Stomach (tissue), 9 donors: ENCODE results near the gene TOX3. TPM values are rescaled to one million over a fixed set of nuclear protein-coding genes. Genes with fewer than 3 reads are reported as not detected.

Source experiments
- DNase-seq, 2 donors: peaks; one replicate each; pipeline versions ENCODE4 v3.0.0 to v3.0.0-alpha.2; 2013 to 2019
- H3K27ac ChIP-seq, 5 donors: fragments of 200-600 bp in 4 of 5; sonication (generic) in 4 of 5; one replicate each; pipeline ENCODE4 v1.5.1; 2013 to 2019; ENCODE audit warnings: mild to moderate bottlenecking in 1 of 5, moderate library complexity in 1 of 5
- H3K27me3 ChIP-seq, 3 donors: fragments of 200-600 bp; sonication (generic); one replicate each; pipeline ENCODE4 v1.5.1; 2017 to 2019; ENCODE audit warnings: mixed run types in 1 of 3
- H3K36me3 ChIP-seq, 4 donors: fragments of 200-600 bp; sonication (generic); 1 replicate in 3 of 4; 2 replicates in 1 of 4; pipeline ENCODE4 v1.5.1; 2016 to 2019
- H3K4me1 ChIP-seq, 4 donors: fragments of 200-600 bp; sonication (generic); one replicate each; pipeline ENCODE4 v1.5.1; 2016 to 2019
- H3K4me3 ChIP-seq, 4 donors: fragments of 200-600 bp; sonication (generic) in 3 of 4; one replicate each; pipeline ENCODE4 v1.5.1; 2016 to 2019; ENCODE audit warnings: mild to moderate bottlenecking in 1 of 4
- H3K9me3 ChIP-seq, 4 donors: fragments of 200-600 bp; sonication (generic); one replicate each; pipeline ENCODE4 v1.5.1; 2016 to 2019
- CTCF ChIP-seq, 7 experiments: fragments of 450-650 bp in 4 of 7; fragments of 200-600 bp in 3 of 7; sonication (generic) in 3 of 7; IDR thresholded peaks; one replicate each; pipeline ENCODE4 v1.5.1; 2016 to 2019; ENCODE audit warnings: antibody characterized with exemption in 7 of 7, control low read depth in 2 of 7, mild to moderate bottlenecking in 1 of 7
- EP300 ChIP-seq: sonication (generic); formaldehyde crosslinking; IDR thresholded peaks from one replicate; pipeline ENCODE4 v1.6.1; 2017; ENCODE audit warnings: antibody characterized with exemption
- POLR2A ChIP-seq, 4 donors: fragments of 450-650 bp; IDR thresholded peaks; one replicate each; pipeline ENCODE4 v1.6.1; 2016; ENCODE audit warnings: antibody characterized with exemption in 4 of 4, control low read depth in 2 of 4, mild to moderate bottlenecking in 1 of 4, moderate library complexity in 1 of 4
- POLR2AphosphoS5 ChIP-seq, 3 donors: sonication (generic); formaldehyde crosslinking; IDR thresholded peaks; one replicate each; pipeline ENCODE4 v1.6.1; 2016; ENCODE audit warnings: antibody characterized with exemption in 3 of 3
- WGBS, 5 donors: extraction: QIAGEN DNeasy Blood & Tissue Kit in 3 of 5; methylation state at CpG; one replicate each; pipeline versions ENCODE4 v1.1.5 to v1.1.7; 2013 to 2018; 5-methylcytosine and 5-hydroxymethylcytosine counted together
- intact Hi-C: fragments of 100-400 bp; cut with DNase I; formaldehyde crosslinking; loops from one replicate; pipeline ENCODE4 v1.15.1; 2023; ENCODE audit warnings: low total_unique reads
- polyA plus RNA-seq, 3 donors: library from polyadenylated mRNA; stranded (reverse); fragments of 200-250 nt; gene quantifications; one replicate each; pipeline ENCODE4 v1.2.3, GENCODE V29; 2013
- total RNA-seq, 5 donors: library from RNA; depleted of rRNA; stranded (reverse); fragments of >200 nt; gene quantifications; one replicate each; pipeline versions ENCODE4 v1.1.0 to v1.2.3, GENCODE V29; 2014 to 2016
- donor health status: healthy with polysubstance abuse.
- donor health status: Bipolar disorder and iron deficiency.
- donor health status: healthy.

TOX3 gene
- total and polyA plus RNA-seq, 8 donors: 6.4 to 169 (median 11.1) TPM

- TF ChIP-seq POLR2AphosphoS5 (IDR thresholded peaks at IDR 0.05) (no peak), CTCF (IDR thresholded peaks at IDR 0.05) (no peak), EP300 (no peak), POLR2A (IDR thresholded peaks at IDR 0.05) (no peak)
- 22 to 43% (median 36%) methylated on average over 8 of the region's 8 CpGs for WGBS, 5 donors
- peak overlapping the region in 3 of 4 donors; percentile 68 to 76 (median 76) for H3K4me3 ChIP-seq
- H3K27ac ChIP-seq: peak overlapping the region; percentile 74 to 97 (median 91)
- intact Hi-C loops: no loop called here
- no peaks in the 10 kb centered on the region for H3K36me3 ChIP-seq
- peaks cover 0 to 31% (median 12%) of the 10 kb centered on the region in 3 donors for H3K27me3 ChIP-seq
- peaks cover 8 to 54% (median 23%) of the 10 kb centered on the region in 4 donors for H3K4me1 ChIP-seq
- DNase-seq: peak in 1 of 2 donors; percentile 16
- no peaks in the 10 kb centered on the region for H3K9me3 ChIP-seq
Observed at GRCh38 chr16:52547834-52548215, 882 bp upstream of the TOX3 start.

- Histone ChIP-seq H3K9me3 (no peaks in the 10 kb centered on the region), H3K36me3 (no peaks in the 10 kb centered on the region), H3K27me3 (peaks cover 0 to 31% (median 12%) of the 10 kb centered on the region in 3 donors), H3K4me3 (peak overlapping the region; percentile 68 to 76 (median 74)), H3K4me1 (peaks cover 10 to 55% (median 28%) of the 10 kb centered on the region in 4 donors), H3K27ac (peak overlapping the region; percentile 88 to 97 (median 93))
- TF ChIP-seq CTCF (IDR thresholded peaks at IDR 0.05) (no peak), EP300 (no peak), POLR2AphosphoS5 (IDR thresholded peaks at IDR 0.05) (no peak), POLR2A (IDR thresholded peaks at IDR 0.05) (no peak)
- intact Hi-C loops: no loop called here
- peak in 1 of 2 donors; percentile 62 for DNase-seq
- 0 to 4% (median 2%) methylated on average over 22 to 79 of the region's 79 CpGs for WGBS, 5 donors
Observed at GRCh38 chr16:52546291-52547003, 496 bp downstream of the TOX3 start.

- peaks cover 0 to 31% (median 12%) of the 10 kb centered on the region in 3 donors for H3K27me3 ChIP-seq
- H3K4me1 ChIP-seq: peaks cover 10 to 59% (median 31%) of the 10 kb centered on the region in 4 donors
- H3K27ac ChIP-seq: peak overlapping the region; percentile 88 to 97 (median 93)
- WGBS, 5 donors: 1 to 3% (median 2%) methylated on average over 10 to 15 of the region's 15 CpGs
- peak overlapping the region; percentile 68 to 76 (median 74) for H3K4me3 ChIP-seq
- no peaks in the 10 kb centered on the region for H3K36me3 ChIP-seq
- no peaks in the 10 kb centered on the region for H3K9me3 ChIP-seq
- intact Hi-C loops: no loop called here
- TF ChIP-seq POLR2A (IDR thresholded peaks at IDR 0.05) (no peak), EP300 (no peak), CTCF (IDR thresholded peaks at IDR 0.05) (no peak), POLR2AphosphoS5 (IDR thresholded peaks at IDR 0.05) (no peak)
- DNase-seq: peak in 1 of 2 donors; percentile 51
Observed at GRCh38 chr16:52545898-52546266, 1.1 kb downstream of the TOX3 start.

- peak in 1 of 2 donors; percentile 43 for DNase-seq
Observed at GRCh38 chr16:52545222-52545897, 1.6 kb downstream of the TOX3 start.

More at GRCh38 chr16:52545222-52545897, 1.6 kb downstream of the TOX3 start:
- WGBS, 5 donors: 2 to 6% (median 4%) methylated on average over 33 to 36 of the region's 36 CpGs
- no peaks in the 10 kb centered on the region for H3K9me3 ChIP-seq
- peaks cover 10 to 61% (median 32%) of the 10 kb centered on the region in 4 donors for H3K4me1 ChIP-seq
- H3K27me3 ChIP-seq: peaks cover 0 to 31% (median 12%) of the 10 kb centered on the region in 3 donors
- H3K27ac ChIP-seq: peak overlapping the region; percentile 88 to 97 (median 93)
- peak overlapping the region; percentile 68 to 76 (median 74) for H3K4me3 ChIP-seq
- TF ChIP-seq POLR2A (IDR thresholded peaks at IDR 0.05) (no peak), POLR2AphosphoS5 (IDR thresholded peaks at IDR 0.05) (no peak), EP300 (no peak), CTCF (IDR thresholded peaks at IDR 0.05) (no peak)
- intact Hi-C loops: no loop called here
- no peaks in the 10 kb centered on the region for H3K36me3 ChIP-seq
